ENCODE measurements around the gene FOXD1.
"Not testable (repeated sequence)": the region's sequence is repeated elsewhere in the genome, so short reads cannot be mapped to it uniquely, and the experiment has no call there.

FOXD1 gene
- 0 to 0.99 (median 0.10) reads per million in 17 experiments for total RNA-seq

- peak; percentile 52 to 71 (median 70) for DNase-seq
Measured at GRCh38 chr5:73448463-73449136, at the start of gene FOXD1. Gene FOXD1 (minus strand): TSS chr5:73448777. CDS start chr5:73448362, 415 bp downstream.

- no peak for DNase-seq
Measured at GRCh38 chr5:73497497-73498056, 49.0 kb upstream of the FOXD1 start.

- peak in 2 of 4 experiments; percentile 41 to 50 for DNase-seq
Measured at GRCh38 chr5:73496984-73497457, 48.4 kb upstream of the FOXD1 start.

- no peak for DNase-seq
Measured at GRCh38 chr5:73495772-73496335, 47.3 kb upstream of the FOXD1 start.

- DNase-seq: no peak
Measured at GRCh38 chr5:73494721-73495120, 46.1 kb upstream of the FOXD1 start.

GRCh38 chr5:73493421-73493820 lies 44.8 kb upstream of the FOXD1 start:
- DNase-seq: no peak

- no peak for DNase-seq
Measured at GRCh38 chr5:73491155-73491554, 42.6 kb upstream of the FOXD1 start.

- DNase-seq: no peak
Measured at GRCh38 chr5:73490088-73490487, 41.5 kb upstream of the FOXD1 start.

- no peak for DNase-seq
Measured at GRCh38 chr5:73488806-73489205, 40.2 kb upstream of the FOXD1 start.

- DNase-seq: no peak
Measured at GRCh38 chr5:73487815-73488214, 39.2 kb upstream of the FOXD1 start.

- not testable (repeated sequence) for DNase-seq
Measured at GRCh38 chr5:73487257-73487656, 38.7 kb upstream of the FOXD1 start.

- no peak for DNase-seq
Measured at GRCh38 chr5:73486119-73486899, 37.7 kb upstream of the FOXD1 start.

- no peak for DNase-seq
Measured at GRCh38 chr5:73485715-73486114, 37.1 kb upstream of the FOXD1 start.

GRCh38 chr5:73484511-73484910 lies 35.9 kb upstream of the FOXD1 start:
- no peak for DNase-seq

- DNase-seq: no peak
Measured at GRCh38 chr5:73483676-73484075, 35.1 kb upstream of the FOXD1 start.

GRCh38 chr5:73482383-73483136 lies 34.0 kb upstream of the FOXD1 start:
- DNase-seq: no peak

GRCh38 chr5:73480500-73480899 lies 31.9 kb upstream of the FOXD1 start:
- DNase-seq: no peak

- no peak for DNase-seq
Measured at GRCh38 chr5:73472116-73472515, 23.5 kb upstream of the FOXD1 start.

- DNase-seq: no peak
Measured at GRCh38 chr5:73471654-73472053, 23.1 kb upstream of the FOXD1 start.

GRCh38 chr5:73469878-73470277 lies 21.3 kb upstream of the FOXD1 start:
- DNase-seq: no peak

- not testable (repeated sequence) for DNase-seq
Measured at GRCh38 chr5:73468638-73469037, 20.1 kb upstream of the FOXD1 start.

GRCh38 chr5:73464016-73464745 lies 15.6 kb upstream of the FOXD1 start:
- no peak for DNase-seq
